HG03045 (cell line): ENCODE data around the gene ARL16.

Experiments used
- ATAC-seq: cut with Tn5 transposase; IDR thresholded peaks from one replicate; pipeline ENCODE4 v1.9.1; 2021; ENCODE audit warnings: mild to moderate bottlenecking, moderate library complexity; ENCODE audit not compliant: unreplicated experiment

Gene ARL16

GRCh38 chr17:81673561-81674258, 9.9 kb downstream of the ARL16 start:
- ATAC-seq, result no peak

- no peak for ATAC-seq
Observed at GRCh38 chr17:81672954-81673353, 10.6 kb downstream of the ARL16 start.

GRCh38 chr17:81672504-81672903, 11.1 kb downstream of the ARL16 start:
- ATAC-seq, result no peak

- ATAC-seq, result no peak
Observed at GRCh38 chr17:81667754-81668153, 15.8 kb downstream of the ARL16 start.

GRCh38 chr17:81666342-81667191, 17.0 kb downstream of the ARL16 start, which contains the start of the genes CCDC137 and OXLD1:
Gene CCDC137 (plus strand): TSS chr17:81666737. CDS start chr17:81666767, 30 bp downstream.
Gene OXLD1 (minus strand): TSS chr17:81666605. CDS start chr17:81666577, 28 bp downstream.
- ATAC-seq, result peak; percentile 86

GRCh38 chr17:81666092-81666341, 17.6 kb downstream of the ARL16 start:
- ATAC-seq, result peak; percentile 19

GRCh38 chr17:81665205-81666091, 18.1 kb downstream of the ARL16 start:
- ATAC-seq, result no peak

- ATAC-seq, result no peak
Observed at GRCh38 chr17:81664051-81664470, 19.5 kb downstream of the ARL16 start.

- ATAC-seq, result no peak
Observed at GRCh38 chr17:81662002-81662401, 21.6 kb downstream of the ARL16 start.

GRCh38 chr17:81660441-81660840, 23.2 kb downstream of the ARL16 start:
- ATAC-seq, result no peak

GRCh38 chr17:81659038-81659437, 24.6 kb downstream of the ARL16 start:
- no peak for ATAC-seq

GRCh38 chr17:81656835-81657234, 26.8 kb downstream of the ARL16 start:
- ATAC-seq, result no peak

GRCh38 chr17:81656118-81656743, 27.4 kb downstream of the ARL16 start, which contains the start of gene PDE6G:
Gene PDE6G (minus strand): TSS chr17:81656542. CDS start chr17:81653305, 3,237 bp downstream.
- ATAC-seq, result no peak

- no peak for ATAC-seq
Observed at GRCh38 chr17:81655378-81656117, 28.0 kb downstream of the ARL16 start.

- ATAC-seq, result no peak
Observed at GRCh38 chr17:81652906-81653771, 30.5 kb downstream of the ARL16 start.

- no peak for ATAC-seq
Observed at GRCh38 chr17:81651692-81652091, 31.9 kb downstream of the ARL16 start.

- no peak for ATAC-seq
Observed at GRCh38 chr17:81650951-81651350, 32.6 kb downstream of the ARL16 start.

GRCh38 chr17:81648707-81649085, 34.9 kb downstream of the ARL16 start:
- ATAC-seq, result no peak
